Stimulated activated effector memory CD8-positive, alpha-beta T cell treated with anti-CD3 and anti-CD28 coated beads, Interleukin-12 subunit alpha, Interleukin-12 subunit beta, amount 100 ng/mL, for 72 hours (primary cell): ENCODE data around the gene BRME1.

Experiments used
- ATAC-seq: fragments of 150-1000 bp; cut with Tn5 transposase; 2 replicates; pipeline ENCODE4 v1.10.0; 2021
- DNase-seq, 2 donors: peaks; one replicate each; pipeline ENCODE4 v3.0.0; 2021 to 2022; ENCODE audit warnings: low spot score in 2 of 2
- H3K27ac Mint-ChIP-seq: one replicate; pipeline ENCODE4 v1.8.0; 2022; ENCODE audit warnings: mild to moderate bottlenecking, mixed read lengths
- H3K36me3 Mint-ChIP-seq: one replicate; pipeline ENCODE4 v1.8.0; 2022; ENCODE audit warnings: mild to moderate bottlenecking, mixed read lengths
- H3K4me1 Mint-ChIP-seq: one replicate; pipeline ENCODE4 v1.8.0; 2022; ENCODE audit warnings: mixed read lengths
- H3K4me3 Mint-ChIP-seq: one replicate; pipeline ENCODE4 v1.8.0; 2022; ENCODE audit warnings: mild to moderate bottlenecking, mixed read lengths
- H3K9me3 Mint-ChIP-seq: one replicate; pipeline ENCODE4 v1.8.0; 2022; ENCODE audit warnings: mixed read lengths

The BRME1 gene

DNA sequence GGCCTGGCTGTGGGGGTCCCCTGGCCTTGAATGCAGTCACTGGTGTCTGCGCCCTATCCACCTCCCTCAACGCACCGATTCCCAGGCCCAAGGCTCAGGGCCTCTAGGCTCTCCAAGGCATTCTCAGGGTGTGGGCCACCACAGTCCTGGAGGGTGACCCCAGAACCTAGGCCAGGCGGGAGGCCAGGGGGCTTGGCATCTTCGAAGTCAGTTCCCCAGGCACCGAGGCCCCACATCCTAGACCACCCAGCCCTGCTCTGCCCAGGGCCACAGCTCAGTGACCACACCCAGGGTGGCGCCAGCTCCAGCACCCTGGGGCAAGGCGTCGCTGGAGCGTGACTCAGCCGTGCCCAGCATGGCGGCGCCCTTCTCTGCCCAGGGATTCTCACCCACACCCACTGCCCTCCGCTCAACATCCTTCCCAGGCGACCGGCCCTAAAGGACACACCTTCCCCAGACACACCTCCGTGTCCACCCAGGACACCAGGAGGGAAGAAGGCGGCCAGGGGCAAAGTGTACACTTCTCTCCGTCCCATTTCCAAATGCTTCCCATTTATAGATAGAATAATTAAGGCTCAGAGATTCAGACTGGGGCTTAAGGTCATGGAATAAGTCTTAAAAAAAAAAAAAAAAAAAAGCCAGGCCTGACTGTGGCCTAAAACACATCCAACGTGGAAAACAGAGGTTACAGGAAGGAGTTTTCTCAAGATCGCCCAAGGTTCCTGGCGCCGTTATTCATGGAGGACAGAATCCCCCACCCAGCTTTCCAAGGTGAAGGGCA is 65.4 kb downstream of the BRME1 start:
- Mint-ChIP-seq H3K27ac (peak overlapping the region; percentile 100), H3K4me1 (peaks cover 63% of the 10 kb centered on the region), H3K36me3 (peaks cover 86% of the 10 kb centered on the region), H3K9me3 (no peaks in the 10 kb centered on the region), H3K4me3 (peak overlapping the region; percentile 96)
- peak; percentile 38 for ATAC-seq
- peak; percentile 52 to 80 for DNase-seq

DNA sequence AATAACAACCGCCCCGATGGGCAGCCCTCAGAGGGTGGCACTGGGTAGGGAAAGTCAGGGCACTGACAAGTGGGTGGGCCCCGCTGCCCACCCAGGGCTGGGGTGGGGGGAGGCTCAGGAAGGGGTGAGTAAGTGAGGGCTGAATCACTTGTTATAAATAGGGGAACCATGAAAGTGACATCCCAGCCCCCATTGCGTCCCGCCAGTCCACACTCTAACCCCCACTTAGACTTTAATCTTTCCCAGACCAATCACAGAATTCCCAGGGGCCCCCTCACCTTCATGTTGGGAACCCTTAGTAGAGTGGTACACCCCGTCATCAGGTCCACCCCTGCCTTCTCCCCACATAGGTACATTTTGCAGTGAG is 66.0 kb downstream of the BRME1 start:
- peaks cover 58% of the 10 kb centered on the region for H3K4me1 Mint-ChIP-seq
- H3K4me3 Mint-ChIP-seq, result peak overlapping the region; percentile 96
- H3K27ac Mint-ChIP-seq, result peak overlapping the region; percentile 100
- ATAC-seq, result peak; percentile 46
- peaks cover 92% of the 10 kb centered on the region for H3K36me3 Mint-ChIP-seq
- no peaks in the 10 kb centered on the region for H3K9me3 Mint-ChIP-seq
- no peak for DNase-seq

DNA sequence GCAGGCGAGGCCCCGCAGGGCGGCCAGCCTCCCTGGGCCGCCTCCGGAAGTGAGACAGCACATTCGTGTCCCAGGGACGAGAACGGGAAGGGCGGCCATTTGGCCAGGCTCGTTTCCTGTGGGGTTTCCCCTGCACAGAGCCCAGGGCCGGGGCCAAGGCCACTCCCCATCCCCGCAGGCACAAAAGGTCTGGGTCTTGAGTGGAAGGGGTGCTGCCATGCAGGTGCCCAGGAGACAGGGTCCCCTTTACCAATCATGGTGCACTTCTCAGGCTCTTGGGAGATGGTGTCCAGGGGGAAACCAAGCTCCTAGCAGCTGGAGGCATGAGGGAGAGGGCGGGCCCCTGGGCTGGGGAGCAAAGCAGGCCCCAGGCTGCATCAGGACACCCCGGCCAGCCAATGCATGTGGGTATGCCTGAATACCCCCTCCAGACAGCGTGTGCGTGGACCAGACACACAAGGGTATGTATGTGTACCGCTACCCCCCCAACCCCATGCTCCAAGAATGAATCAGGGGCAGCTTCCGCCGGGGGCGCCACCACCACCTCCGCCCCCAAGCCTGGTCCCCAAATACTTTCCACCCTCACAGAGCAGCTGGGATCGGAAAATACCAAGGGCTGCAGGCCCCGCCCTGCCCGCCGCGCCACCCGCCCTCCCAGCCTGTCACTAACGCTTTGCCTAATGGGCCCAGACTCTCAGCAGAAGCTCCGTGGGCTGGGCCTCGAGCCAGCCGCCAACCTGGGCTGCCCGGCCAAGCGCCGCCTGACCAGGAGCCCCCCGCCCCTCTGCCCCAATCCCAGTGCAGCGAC is 66.6 kb downstream of the BRME1 start:
- Mint-ChIP-seq H3K36me3 (peaks cover 98% of the 10 kb centered on the region), H3K27ac (peak overlapping the region; percentile 100), H3K4me1 (peaks cover 56% of the 10 kb centered on the region), H3K4me3 (peak overlapping the region; percentile 96), H3K9me3 (no peaks in the 10 kb centered on the region)
- DNase-seq, result peak; percentile 72 to 92
- ATAC-seq, result peak; percentile 72

DNA sequence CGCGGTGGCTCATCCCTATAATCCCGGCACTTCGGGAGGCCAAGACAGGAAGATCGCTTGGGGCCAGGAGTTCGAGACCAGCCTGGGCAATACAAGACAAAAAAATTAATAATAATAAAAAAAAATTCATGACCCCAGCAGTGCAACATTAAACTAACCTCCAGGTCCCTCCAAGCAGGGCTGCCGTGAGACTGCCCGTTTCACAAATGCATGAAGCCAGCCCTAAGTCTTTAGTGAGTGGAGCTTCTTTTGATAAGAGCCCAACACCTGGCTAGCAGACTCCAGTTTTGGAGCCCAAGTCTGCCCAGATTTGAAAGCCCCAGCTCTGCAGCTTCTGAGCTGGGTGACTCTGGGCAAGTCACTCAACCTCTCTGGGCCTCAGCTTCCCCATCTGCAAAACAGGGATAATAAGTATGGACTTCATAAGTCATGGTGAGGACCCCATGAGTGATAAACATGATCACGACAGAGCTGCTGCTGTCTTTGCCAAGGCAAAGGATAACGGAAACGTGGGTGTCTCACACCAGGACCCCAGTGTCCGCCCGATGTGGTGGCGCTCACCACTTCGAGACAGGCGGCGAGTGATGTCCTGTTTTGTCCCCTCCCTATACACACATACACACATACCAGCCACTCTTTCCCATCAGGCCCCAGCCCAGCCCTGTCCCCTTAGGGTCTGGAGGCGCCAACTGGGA is 67.3 kb downstream of the BRME1 start:
- Mint-ChIP-seq H3K27ac (peak overlapping the region; percentile 100), H3K9me3 (no peaks in the 10 kb centered on the region), H3K36me3 (peaks cover 100% of the 10 kb centered on the region), H3K4me3 (peak overlapping the region; percentile 96), H3K4me1 (peaks cover 58% of the 10 kb centered on the region)
- ATAC-seq (no peak), DNase-seq (no peak)

DNA sequence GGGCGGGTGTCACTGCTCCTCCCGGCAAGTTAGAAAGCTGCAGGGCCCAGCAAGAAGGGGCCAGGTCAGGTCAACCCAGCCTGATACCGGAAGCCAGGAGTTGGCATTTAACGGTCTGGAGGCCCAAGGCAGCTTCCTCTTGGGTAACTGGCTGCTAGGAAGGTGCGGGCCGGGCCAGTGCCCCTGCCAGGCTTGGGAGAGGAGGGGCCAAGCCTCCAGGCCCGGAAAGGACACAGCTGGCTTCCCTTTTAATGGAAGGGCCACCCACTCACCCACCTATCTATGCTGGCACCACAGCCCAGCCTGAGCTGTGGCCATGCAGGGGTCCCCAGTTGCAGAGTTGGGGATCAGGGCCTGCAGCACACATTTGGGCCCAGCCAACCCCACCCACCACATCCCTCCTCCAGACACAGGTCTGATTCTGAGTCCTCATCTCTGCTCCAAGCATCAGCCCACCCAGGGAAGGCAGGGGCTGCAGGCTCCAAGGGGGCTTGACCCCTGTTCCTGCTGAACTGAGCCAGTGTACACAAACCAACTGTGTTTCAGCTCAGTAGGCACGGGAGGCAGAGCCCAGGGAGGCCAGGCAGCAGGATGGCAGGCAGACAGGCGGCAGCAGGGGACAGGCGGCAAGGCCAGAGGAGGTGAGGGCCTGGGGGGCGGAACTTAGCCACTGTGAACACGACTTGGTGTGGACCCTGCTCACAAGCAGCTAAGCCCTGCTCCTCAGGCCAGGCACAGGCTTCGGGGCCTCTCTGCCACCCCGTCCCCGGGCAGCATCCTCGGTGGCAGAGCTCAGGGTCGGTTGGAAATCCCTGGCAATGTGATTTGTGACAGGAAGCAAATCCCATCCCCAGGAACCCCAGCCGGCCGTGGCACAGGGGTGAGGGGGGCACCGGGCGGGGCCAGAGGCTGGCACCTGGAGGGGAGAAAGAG is 69.9 kb downstream of the BRME1 start:
- H3K4me3 Mint-ChIP-seq, result peak overlapping the region; percentile 96
- peaks cover 100% of the 10 kb centered on the region for H3K36me3 Mint-ChIP-seq
- peak overlapping the region; percentile 100 for H3K27ac Mint-ChIP-seq
- H3K9me3 Mint-ChIP-seq, result no peaks in the 10 kb centered on the region
- H3K4me1 Mint-ChIP-seq, result peaks cover 59% of the 10 kb centered on the region
- ATAC-seq (no peak), DNase-seq (peak in 1 of 2 donors; percentile 58)

DNA sequence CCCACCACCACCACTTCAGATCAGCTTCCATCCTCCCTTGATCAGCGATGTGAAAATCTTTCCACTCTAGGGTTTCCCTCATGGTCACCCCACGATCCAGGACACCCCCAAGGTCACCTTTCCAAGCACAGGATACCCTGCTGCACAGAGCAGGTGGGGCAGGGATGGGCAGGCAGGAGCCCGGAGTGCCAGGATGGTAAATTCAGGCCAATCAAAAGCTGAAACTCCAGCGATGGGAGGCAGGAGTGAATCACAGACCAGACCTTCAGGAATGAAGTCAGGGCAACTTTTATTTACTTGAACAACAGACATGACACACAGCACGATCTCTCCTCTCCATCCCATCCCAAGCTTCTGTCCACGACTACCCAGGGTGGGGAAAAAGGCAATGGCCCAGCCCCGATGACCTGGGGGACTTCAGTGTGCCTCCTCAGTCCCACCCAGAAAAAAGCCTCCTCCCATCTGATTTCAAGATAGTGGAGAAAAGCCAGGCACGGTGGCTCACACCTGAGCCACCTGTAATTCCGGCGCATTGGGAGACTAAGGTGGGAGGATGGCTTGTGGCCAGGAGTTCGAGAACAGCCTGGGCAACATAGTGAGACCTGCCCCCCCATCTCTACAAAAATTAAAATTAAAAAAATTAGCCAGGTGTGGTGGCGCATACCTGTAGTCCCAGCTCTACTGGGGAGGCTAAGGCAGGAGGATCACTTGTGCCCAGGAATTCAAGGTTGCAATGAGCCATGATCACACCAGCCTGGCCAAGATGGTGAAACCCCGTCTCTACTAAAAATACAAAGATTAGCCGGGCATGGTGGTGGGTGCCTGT is 71.5 kb downstream of the BRME1 start:
- no peak for ATAC-seq
- peak overlapping the region; percentile 100 for H3K27ac Mint-ChIP-seq
- no peak for DNase-seq
- peak overlapping the region; percentile 96 for H3K4me3 Mint-ChIP-seq
- peaks cover 51% of the 10 kb centered on the region for H3K4me1 Mint-ChIP-seq
- no peaks in the 10 kb centered on the region for H3K9me3 Mint-ChIP-seq
- peaks cover 99% of the 10 kb centered on the region for H3K36me3 Mint-ChIP-seq

DNA sequence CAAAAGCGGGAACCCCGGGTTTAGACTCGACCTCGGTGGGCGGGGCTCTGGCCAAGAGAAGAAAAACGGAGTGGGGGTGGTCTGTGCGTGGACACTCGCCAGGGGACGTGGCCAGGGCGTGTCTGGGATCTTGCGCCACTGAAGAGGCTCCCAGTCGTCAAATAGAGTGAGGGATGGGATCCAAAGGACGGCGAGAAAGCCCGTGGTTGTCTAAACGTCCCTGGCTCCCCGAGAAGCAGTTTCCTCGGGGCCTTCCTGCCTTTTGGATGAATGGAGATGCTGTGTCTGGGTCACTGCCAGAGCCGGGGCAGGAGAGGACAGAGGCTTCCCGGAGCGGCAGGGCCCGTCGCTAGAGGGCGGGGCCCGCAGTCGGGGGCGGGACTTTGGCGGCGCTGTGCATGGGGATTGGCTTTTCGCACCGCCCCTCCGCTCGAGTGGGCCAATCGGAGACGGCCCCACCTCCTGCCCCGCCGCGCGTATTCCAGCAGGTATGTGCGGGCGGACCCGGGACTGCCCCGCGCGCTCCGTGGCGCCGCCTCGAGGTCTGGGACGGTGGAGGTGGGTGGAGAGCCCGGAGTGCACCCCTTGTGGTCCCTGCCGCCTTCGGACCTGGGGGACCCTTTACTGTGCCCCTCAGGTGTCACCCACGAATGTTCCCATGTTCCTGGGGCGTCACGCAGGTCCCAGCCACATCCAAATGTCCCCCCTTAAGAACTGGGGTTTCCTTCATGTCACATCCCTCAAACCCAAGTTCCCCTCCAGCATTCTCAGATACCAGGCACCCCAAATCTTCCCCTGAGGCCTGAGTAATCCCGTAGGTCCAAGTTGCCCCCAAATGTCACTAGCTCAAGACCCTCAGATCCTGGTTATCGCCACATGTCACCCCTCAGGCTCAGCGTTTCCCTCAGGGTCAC is 72.3 kb downstream of the BRME1 start:
- Mint-ChIP-seq H3K4me1 (peaks cover 45% of the 10 kb centered on the region), H3K27ac (peak overlapping the region; percentile 100), H3K9me3 (no peaks in the 10 kb centered on the region), H3K36me3 (peaks cover 99% of the 10 kb centered on the region), H3K4me3 (peak overlapping the region; percentile 96)
- peak; percentile 87 for ATAC-seq
- DNase-seq, result peak; percentile 85 to 93
